ENCODE results near the gene TAS2R40.

GRCh38 chr7:143214789-143215679 lies 6.8 kb upstream of the TAS2R40 start:
- peak; percentile 100 for TF ChIP-seq CTCF (IDR thresholded peaks at IDR 0.05)
- TF ChIP-seq ZFX (IDR thresholded peaks at IDR 0.05; ENCODE audit: borderline replicate concordance): no peak

Data from 22Rv1 (cell line).